SK-N-SH treated with all-trans-retinoic acid at 6 μM for 48 hours (cell line): ENCODE measurements around the gene PEBP1.

Experiments used
- TF ChIP-seq, protein P1 (sequence below): fragments of 250-450 bp; sonication (Bioruptor Pico); IDR thresholded peaks from 2 replicates; pipeline ENCODE4 v1.5.0; 2020; ENCODE audit warnings: mild to moderate bottlenecking, moderate library complexity
- TF ChIP-seq, protein P2 (sequence below): fragments of 250-450 bp; sonication (Bioruptor Pico); IDR thresholded peaks from 2 replicates; pipeline ENCODE4 v1.8.0; 2020; ENCODE audit warnings: mild to moderate bottlenecking, moderate library complexity, borderline replicate concordance

DNA sequence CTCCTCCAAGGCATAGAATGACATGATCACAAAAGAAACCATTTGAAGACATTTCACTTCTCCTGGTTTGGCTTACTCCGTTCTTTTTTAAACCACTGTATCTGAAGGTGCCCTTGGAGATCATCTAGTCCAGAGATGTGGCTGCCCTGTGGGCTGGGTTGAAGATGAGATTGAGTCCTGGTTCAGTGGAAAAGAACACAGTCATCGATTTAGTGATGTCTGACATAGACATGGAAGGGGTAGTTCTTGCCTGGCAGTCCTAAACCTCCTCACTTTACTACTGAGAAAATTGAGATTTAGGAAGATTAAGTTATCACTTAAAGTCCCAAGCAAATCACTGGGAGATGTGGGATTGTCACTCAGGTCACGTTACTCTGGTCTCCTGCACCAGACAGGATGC, 34.9 kb upstream of the PEBP1 start:
- TF ChIP-seq, protein P1, sequence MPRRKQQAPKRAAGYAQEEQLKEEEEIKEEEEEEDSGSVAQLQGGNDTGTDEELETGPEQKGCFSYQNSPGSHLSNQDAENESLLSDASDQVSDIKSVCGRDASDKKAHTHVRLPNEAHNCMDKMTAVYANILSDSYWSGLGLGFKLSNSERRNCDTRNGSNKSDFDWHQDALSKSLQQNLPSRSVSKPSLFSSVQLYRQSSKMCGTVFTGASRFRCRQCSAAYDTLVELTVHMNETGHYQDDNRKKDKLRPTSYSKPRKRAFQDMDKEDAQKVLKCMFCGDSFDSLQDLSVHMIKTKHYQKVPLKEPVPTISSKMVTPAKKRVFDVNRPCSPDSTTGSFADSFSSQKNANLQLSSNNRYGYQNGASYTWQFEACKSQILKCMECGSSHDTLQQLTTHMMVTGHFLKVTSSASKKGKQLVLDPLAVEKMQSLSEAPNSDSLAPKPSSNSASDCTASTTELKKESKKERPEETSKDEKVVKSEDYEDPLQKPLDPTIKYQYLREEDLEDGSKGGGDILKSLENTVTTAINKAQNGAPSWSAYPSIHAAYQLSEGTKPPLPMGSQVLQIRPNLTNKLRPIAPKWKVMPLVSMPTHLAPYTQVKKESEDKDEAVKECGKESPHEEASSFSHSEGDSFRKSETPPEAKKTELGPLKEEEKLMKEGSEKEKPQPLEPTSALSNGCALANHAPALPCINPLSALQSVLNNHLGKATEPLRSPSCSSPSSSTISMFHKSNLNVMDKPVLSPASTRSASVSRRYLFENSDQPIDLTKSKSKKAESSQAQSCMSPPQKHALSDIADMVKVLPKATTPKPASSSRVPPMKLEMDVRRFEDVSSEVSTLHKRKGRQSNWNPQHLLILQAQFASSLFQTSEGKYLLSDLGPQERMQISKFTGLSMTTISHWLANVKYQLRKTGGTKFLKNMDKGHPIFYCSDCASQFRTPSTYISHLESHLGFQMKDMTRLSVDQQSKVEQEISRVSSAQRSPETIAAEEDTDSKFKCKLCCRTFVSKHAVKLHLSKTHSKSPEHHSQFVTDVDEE (CRISPR knock-in tag): no peak
- TF ChIP-seq, protein P2, sequence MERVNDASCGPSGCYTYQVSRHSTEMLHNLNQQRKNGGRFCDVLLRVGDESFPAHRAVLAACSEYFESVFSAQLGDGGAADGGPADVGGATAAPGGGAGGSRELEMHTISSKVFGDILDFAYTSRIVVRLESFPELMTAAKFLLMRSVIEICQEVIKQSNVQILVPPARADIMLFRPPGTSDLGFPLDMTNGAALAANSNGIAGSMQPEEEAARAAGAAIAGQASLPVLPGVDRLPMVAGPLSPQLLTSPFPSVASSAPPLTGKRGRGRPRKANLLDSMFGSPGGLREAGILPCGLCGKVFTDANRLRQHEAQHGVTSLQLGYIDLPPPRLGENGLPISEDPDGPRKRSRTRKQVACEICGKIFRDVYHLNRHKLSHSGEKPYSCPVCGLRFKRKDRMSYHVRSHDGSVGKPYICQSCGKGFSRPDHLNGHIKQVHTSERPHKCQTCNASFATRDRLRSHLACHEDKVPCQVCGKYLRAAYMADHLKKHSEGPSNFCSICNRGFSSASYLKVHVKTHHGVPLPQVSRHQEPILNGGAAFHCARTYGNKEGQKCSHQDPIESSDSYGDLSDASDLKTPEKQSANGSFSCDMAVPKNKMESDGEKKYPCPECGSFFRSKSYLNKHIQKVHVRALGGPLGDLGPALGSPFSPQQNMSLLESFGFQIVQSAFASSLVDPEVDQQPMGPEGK (CRISPR knock-in tag): no peak
